Pons (tissue), 1 donor: ENCODE measurements around the gene LRRC25.
"Not testable (repeated sequence)": the region's sequence is repeated elsewhere in the genome, so short reads cannot be mapped to it uniquely, and the experiment has no call there.

Experiments
- DNase-seq: peaks from one replicate; pipeline ENCODE4 v3.0.0-alpha.2; 2016; ENCODE audit warnings: low spot score

Gene LRRC25

DNA sequence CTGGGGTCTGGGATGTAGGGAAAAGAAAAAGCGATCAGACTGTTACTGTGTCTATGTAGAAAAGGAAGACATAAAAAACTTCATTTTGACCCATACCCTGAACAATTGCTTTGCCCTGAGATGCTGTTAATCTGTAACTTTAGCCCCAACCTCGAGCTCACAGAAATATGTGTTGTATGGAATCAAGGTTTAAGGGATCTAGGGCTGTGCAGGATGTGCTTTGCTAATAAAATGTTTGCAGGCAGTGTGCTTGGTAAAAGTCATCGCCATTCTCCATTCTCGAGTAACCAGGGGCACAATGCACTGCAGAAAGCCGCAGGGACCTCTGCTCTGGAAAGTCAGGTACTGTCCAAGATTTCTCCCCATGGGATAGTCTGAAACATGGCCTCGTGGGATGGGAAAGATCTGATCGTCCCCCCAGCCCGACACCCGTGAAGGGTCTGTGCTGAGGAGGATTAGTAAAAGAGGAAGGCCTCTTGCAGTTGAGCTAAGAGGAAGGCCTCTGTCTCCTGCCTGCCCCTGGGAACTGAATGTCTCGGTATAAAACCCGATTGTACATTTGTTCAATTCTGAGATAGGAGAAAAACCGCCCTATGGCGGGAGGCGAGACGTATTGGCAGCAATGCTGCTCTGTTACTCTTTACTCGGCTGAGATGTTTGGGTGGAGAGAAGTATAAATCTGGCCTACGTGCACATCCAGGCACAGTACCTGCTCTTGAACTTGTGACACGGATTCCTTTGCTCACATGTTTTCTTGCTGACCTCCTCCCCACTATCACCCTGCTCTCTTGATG lies 5.2 kb upstream of the LRRC25 start:
- not testable (repeated sequence) for DNase-seq

DNA sequence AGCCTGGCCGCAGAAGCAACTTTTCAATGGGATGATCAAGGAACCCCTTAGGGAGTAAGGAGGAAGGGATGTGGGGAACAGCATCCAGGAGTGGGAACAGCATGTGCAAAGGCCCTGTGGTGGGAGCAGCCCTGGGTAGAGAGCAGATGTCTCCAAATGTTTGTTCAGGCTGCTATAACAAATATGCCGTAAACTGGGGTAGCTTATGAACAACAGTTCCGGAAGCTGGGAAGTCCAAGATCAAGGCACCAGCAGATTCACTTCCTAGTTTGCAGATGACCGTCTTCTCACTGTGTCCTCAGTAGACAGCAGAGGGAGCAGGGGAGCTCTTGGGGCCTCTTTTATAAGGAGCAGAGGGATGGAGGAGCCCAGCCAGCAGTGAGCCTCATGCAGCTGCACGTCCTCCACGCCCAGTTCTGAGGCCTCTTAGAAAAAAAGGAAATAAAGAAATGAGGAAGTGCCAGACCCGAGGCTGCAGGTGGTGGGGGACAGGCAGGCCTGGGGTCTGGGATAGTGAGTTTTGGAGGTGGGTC lies 4.2 kb upstream of the LRRC25 start:
- peak; percentile 74 for DNase-seq

DNA sequence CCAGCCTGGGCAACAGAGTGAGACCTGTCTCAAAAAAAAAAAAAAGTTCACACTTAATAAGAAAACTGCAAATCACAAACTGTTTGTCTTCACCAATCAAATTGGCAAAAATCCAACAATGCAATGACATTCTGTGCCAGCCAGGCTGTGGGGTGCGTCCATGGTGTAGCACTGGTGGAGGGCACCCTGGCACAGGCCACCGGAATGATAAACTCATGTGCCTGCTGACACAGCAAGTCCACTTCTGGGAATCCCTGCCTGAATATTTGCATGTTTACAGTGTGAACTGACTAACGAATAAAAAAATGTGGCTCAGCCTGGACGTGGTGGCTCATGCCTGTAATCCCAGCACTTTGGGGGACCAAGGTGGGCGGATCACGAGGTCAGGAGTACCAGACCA lies 1.6 kb upstream of the LRRC25 start:
- DNase-seq: no peak

DNA sequence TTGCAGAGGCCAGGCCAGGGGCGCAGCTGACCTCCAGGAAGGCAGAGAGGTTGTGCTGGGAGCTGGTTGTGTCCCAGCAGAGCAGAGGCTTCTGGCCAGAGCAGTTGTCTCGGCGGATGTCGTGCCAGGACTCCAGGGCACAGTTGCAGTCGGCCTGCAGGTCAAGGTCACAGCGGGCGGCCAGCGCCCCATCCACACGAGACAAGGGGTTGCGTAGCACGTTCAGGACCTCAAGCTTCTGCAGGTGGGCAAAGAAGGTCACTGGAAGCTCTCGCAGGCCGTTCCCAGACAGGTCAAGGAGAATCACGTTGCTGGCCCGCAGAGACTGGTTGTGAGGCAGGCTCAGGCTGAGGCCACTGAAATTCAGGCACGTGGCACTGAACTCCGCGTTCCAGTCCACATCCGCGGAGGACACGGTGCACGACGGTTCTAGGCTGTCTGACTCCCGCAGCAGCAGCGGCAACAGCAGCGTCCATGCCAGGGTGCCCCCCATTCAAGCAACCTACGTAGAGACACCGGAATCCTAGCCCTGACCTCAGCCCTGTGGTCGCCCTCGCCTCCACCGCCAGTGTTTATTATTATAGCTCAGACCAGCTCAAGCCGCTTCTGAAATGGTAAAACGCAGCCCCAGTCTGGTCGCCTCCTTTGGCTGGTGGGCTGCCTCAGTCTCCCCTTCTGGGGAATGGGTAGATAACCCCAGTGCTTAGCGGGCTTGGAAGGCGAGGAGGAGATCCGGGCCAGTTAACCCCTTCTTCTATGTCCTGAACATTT lies 766 bp downstream of the LRRC25 start:
- DNase-seq: no peak

DNA sequence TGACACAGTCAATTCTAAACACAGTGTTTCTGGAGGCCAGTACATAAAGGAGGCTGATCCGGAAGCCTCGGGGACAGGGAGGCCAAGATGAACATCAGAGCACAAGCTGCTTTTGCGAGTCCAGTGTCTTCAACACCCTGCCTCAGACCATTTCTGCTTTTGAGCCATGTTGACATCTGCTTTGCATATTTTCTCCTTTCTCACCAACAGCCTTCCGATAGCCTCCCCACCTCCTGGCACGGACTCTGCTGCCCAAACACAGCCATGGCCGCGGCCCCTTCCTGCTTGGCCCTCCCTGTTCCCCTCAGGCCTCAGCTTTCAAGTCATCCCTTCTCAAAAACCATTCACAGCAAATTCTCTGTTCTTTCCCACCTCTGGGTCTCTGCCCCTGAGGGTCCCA lies 3.6 kb downstream of the LRRC25 start:
- no peak for DNase-seq

DNA sequence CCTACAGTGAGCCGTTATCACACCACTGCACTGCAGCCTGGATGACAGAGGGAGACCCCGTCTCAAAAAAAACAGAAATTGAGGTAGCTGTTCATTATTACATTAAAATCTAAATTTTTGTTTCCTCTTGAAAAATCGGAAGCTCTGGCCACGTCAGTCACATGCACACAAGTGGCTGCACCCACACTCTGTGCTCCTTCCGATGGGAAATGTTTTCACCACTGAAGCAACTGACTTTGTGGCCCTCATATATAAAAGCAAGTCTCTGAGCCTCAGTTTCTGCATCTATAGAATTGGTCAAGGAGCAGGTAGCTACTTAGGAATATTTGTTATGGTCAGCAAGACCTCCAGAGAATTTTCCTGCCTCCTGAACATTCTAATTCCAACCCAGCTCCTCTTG lies 4.5 kb downstream of the LRRC25 start:
- DNase-seq: no peak

DNA sequence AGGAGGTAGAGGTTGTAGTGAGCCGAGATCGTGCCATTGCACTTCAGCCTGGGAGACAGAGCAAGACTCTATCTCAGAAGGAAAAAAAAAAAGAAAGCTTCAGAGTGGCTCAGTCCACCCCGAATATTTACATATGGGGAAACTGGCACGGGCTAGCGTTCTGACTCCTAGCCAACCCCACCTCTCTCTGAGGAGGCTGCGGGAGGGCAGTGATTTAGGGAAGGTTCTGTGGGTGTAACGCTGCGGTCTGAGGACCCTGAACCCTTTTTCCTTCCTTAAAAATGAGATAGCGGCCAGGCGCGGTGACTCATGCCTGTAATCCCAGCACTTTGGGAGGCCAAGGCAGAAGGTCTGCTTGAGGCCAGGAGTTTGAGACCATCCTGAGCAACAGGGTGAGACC lies 5.0 kb downstream of the LRRC25 start:
- no peak for DNase-seq

DNA sequence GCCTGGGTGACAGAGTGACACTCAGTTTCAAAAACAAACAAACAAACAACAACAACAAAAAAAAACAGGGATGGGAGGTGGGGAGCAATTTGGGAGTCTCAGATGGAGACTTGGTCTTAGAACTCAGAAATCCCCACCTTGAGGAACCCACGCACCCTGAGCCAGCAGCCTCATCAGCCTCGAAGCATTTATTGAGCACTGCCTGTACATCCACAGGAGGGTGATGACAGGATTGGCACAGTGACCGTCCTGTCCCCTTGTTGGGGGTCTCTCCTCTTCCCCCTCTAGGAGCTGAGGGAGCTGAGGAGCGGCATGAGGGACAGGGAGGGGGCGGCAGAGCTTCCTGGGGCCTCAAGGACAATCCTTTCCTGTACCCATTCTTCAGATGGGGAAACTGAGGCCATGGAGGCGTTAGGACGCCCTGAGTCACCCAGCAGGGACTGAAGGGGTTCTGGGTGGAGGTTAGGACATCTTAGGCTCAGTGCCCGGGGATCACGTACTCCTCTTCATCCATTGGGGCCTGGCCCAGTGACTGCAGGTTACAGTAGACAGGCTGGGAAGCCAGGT lies 5.8 kb downstream of the LRRC25 start:
- DNase-seq: no peak

DNA sequence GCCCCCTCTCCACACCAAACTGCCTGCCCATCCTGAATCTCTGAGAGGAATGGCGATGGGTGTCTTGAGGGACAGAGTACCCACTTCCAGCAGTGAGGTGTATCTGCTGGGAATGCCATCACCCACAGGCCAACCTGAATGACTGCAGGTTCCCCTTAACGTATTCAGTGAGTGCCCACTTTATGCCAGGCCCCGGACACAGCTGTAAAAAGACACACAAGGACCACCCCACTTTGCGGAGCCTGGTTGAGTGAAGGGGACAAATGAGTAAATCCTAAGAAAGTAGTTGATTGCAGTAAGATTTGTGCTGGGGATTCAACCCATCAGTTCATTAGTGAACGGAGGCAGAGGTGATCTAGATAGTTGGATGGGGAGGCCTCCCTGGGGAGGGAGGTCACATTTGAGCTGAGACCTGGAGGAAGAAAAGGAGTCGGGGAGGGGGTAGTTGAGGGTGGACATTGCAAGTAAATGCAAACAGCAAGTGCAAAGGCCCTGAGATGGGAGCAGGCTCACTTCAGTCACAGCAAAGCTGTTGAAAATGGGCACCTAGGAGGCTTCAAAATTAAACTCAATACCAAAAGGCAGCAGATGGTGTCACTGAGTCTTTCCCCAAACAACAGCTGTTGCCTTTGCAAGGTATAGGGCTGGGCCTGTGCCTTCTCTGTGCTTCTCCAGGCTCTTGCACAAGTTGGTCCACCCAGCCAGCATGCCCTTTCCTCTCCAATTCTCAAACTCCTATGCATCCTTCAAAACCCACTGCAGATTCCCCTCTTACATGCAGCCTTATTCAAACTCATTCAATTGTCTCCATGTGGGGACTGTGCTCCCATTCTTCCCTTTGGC lies 7.1 kb downstream of the LRRC25 start:
- DNase-seq: no peak

DNA sequence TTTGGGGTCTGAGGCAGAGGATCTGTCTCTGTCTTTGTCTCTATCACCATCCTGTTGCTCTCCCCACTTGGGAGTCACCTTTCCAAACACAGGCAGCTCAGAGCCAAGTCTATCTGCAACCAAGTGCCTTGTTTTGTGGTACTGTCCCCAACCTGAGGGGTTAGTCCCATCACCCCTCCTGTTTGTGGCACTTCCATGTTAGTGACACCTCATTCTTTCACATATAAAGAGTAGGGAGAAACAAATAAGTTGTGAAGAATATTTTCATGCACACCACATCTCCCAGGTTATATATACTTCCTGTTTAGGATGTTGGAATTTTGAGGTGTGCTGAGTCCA lies 7.7 kb downstream of the LRRC25 start:
- no peak for DNase-seq

DNA sequence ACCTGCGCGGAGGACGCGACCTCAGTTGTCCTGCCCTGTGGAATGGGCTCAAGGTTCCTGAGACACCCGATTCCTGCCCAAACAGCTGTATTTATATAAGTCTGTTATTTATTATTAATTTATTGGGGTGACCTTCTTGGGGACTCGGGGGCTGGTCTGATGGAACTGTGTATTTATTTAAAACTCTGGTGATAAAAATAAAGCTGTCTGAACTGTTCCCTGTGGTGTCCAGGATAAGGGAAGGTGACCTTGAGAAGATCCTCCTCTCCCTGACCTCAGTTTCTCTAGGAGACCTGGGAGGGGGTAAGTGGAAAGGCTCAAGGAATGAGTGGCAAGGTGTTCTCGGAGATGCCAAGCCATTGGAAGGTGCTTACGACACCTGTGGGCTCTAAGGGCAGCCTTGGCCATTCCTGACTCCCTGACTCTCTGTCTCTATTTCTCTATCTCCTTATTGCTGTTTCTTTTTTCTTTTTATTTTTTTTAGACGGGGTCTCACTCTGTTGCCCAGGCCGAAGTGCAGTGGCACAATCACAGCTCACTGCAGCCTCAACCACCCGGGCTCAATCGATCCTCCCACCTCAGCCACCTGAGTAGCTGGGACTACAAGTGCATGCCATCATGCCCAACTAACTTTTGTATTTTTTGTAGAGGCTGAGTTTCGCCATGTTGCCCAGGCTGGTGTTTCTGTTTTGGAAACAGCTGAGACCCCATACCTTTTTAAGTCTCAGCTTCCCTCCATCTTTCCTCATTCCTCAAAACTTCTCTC lies 8.3 kb downstream of the LRRC25 start:
- no peak for DNase-seq

DNA sequence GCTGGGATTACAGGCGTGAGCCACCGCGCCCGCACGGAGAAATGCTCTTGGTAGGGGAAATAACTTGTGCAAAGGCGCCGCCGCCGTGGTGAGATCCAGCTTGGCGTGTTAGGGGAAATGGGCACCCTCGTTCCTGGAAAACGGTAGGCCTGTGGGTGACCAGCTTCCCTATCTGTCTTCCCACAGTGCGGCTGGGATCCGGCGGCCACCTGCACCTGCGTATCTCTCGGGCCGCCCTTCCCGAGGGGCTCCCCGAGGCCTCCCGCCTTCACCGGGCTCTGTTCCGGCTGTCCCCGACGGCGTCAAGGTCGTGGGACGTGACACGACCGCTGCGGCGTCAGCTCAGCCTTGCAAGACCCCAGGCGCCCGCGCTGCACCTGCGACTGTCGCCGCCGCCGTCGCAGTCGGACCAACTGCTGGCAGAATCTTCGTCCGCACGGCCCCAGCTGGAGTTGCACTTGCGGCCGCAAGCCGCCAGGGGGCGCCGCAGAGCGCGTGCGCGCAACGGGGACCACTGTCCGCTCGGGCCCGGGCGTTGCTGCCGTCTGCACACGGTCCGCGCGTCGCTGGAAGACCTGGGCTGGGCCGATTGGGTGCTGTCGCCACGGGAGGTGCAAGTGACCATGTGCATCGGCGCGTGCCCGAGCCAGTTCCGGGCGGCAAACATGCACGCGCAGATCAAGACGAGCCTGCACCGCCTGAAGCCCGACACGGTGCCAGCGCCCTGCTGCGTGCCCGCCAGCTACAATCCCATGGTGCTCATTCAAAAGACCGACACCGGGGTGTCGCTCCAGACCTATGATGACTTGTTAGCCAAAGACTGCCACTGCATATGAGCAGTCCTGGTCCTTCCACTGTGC lies 9.1 kb downstream of the LRRC25 start:
- peak; percentile 34 for DNase-seq

DNA sequence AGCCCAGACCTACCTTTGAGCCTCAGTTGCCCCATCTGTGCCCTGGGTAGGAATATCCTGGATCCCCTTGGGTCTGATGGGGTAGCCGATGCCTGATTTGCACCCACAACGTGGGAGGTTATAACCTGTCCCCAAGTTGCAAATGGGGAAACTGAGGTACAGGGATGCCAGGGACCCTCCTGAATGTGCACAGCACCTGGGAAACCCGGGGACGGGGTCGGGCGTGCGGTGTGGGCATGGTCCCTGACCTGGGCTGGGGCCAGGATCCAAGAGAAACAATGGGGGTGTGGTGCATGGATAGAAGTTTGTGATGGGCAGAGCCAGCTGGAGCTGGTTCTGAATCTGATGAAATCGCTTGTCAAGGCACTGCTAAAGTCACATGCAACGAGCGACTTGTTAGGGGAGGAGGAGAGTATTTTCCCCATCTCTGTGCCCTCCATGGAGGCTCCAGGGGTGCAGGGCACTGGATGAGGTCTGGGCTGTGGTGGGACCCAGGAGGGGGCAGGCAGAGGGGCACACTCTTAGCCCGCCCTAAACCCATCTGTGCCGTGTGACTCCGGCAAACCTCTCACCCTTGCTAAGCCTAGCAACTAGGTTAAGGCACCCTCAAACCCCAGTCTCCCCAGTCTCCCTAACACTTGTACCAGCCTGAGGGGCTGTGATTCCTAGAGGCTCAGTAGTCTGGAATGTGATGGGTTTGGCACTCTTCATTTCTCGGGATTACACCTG lies 10.7 kb downstream of the LRRC25 start:
- DNase-seq: no peak

DNA sequence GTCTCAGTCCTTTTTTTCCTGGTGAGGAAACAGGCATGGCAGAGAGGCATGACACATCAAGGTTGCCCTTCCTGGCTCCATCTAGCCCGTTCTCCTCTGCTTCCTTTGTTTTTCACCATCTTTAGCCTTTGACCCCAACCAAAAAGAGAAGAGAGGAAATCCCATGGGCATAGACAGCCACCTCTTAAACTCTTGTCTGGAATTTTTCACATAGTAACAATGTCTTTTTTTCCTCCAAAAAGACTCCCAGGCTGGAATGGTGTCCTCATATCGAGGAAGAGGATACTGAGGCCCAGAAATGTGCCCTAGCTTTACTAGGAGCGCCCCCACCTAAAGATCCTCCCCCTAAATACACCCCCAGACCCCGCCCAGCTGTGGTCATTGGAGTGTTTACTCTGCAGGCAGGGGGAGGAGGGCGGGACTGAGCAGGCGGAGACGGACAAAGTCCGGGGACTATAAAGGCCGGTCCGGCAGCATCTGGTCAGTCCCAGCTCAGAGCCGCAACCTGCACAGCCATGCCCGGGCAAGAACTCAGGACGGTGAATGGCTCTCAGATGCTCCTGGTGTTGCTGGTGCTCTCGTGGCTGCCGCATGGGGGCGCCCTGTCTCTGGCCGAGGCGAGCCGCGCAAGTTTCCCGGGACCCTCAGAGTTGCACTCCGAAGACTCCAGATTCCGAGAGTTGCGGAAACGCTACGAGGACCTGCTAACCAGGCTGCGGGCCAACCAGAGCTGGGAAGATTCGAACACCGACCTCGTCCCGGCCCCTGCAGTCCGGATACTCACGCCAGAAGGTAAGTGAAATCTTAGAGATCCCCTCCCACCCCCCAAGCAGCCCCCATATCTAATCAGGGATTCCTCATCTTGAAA lies 11.5 kb downstream of the LRRC25 start, which contains the start of gene GDF15:
TSS of gene GDF15 (plus strand) at position 484 of the 868 bp plus-strand sequence. CDS start at position 516, 32 bp downstream.
- no peak for DNase-seq

DNA sequence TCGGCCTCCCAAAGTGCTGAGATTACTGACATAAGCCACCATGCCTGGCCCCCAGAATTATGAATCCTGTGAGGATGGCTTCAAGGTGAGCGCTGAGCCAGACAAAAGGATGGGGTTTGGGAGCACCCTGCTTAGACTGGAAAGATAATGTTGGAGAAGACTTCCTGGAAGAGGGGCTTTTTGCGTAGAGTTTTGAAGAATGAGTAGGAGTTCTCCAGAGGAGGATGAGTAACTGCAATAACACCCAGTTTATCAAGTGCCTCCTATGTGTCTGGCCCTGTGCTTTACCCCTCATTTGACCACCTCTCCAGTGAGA lies 12.1 kb downstream of the LRRC25 start:
- no peak for DNase-seq

DNA sequence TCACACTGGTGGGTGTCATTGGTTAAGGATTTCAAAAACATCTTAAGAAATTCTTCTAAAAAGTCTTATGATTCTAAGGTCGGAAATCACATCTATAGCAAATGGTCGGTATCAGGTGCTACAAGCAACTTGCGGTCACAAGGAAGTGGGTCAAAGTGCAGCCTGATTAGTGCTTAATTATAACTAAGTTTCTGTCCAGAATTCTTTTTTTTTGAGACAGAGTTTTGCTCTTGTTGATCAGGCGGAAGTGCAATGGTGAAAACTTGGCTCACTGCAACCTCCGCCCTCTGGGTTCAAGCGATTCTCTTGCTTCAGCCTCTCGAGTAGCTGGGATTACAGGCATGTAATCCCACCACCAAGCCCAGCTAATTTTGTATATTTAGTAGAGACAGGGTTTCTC lies 12.6 kb downstream of the LRRC25 start:
- no peak for DNase-seq

DNA sequence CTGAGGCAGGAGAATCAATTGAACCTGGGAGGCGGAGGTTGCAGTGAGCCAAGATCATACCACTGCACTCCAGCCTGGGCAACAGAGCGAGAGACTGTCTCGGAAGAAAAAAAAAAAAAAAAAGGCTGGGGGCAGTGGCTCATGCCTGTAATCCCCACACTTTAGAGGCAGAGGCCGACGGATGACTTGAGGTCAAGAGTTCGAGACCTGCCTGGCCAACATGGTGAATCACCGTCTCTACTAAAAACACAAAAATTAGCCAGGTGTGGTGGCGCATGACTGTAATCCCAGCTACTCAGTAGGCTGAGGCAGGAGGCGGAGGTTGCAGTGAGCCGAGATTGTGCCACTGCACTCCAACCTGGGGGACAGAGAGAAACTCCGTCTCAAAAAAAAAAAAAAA lies 13.8 kb downstream of the LRRC25 start:
- not testable (repeated sequence) for DNase-seq

DNA sequence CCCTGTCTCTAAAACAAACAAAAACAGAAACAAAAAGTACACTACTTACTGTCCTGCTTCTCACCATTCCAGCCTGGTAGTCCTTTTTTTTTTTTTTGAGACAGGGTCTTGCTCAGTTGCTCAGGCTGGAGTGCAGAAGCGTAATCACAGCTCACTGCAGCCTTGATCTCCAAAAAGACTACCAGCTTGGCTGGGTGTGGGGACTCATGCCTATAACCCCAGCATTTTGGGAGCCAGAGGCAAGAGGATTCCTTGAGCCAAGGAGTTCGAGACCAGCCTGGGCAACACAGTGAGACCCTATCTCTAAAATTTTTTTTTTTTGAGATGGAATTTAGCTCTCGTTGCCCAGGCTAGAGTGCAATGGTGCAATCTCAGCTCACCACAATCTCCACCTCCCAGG lies 16.6 kb downstream of the LRRC25 start:
- DNase-seq: no peak
